HCT116 (cell line): ENCODE data around the gene CABYR. TPM values are rescaled to one million over a fixed set of nuclear protein-coding genes. Genes with fewer than 3 reads are reported as not detected.

Source experiments
- ATAC-seq: fragments of 200-7000 bp; cut with Tn5 transposase; 2 replicates; pipeline ENCODE4 v1.9.1; 2020; ENCODE audit warnings: mild to moderate bottlenecking, moderate library complexity
- BruUV-seq: library from RNA; stranded (reverse); fragments of 400-500 nt; replicated peaks from 2 replicates; lab custom pipeline; 2021; lab: Mats Ljungman, UMichigan
- CTCF ChIA-PET: fragments of 300-600 bp; sonication (Branson Sonifier 250); formaldehyde crosslinking; loops from one replicate; lab custom pipeline; 2021; ENCODE audit warnings: antibody characterized with exemption; lab: Charles Lee
- POLR2A ChIA-PET: fragments of 300-600, 350-600 bp; sonication (Branson Sonifier 250); formaldehyde crosslinking; loops from one replicate; lab custom pipeline; 2021; ENCODE audit warnings: antibody characterized with exemption; lab: Charles Lee
- RAD21 ChIA-PET, 2 experiments: fragments of 300-600 bp; sonication (Branson Sonifier 250); formaldehyde crosslinking; loops; one replicate each; lab custom pipeline; 2023; ENCODE audit warnings: low total read pairs in 2 of 2; ENCODE audit not compliant: uncharacterized antibody in 2 of 2, unreplicated experiment in 2 of 2, low non-redundant PET in 1 of 2; lab: Charles Lee
- DNase-seq: peaks from one replicate; pipeline ENCODE4 v3.0.0-alpha.2; 2010; ENCODE audit warnings: low read depth, low spot score
- H2AFZ ChIP-seq: fragments of 200-600 bp; shearing (Covaris generic), sonication (generic); 2 replicates; pipeline ENCODE4 v1.6.1; 2017; ENCODE audit warnings: low read depth, mixed run types, mixed read lengths, antibody characterized with exemption, low read length; ENCODE audit not compliant: poor library complexity, severe bottlenecking
- H3K27ac ChIP-seq: 2 replicates; pipeline ENCODE4 v1.5.1; 2012; ENCODE audit warnings: low read depth, low read length
- H3K27me3 ChIP-seq: fragments of 200-600 bp; sonication (generic); 2 replicates; pipeline ENCODE4 v1.6.1; 2016; ENCODE audit warnings: mixed run types, low read length, mixed read lengths; ENCODE audit not compliant: insufficient read depth
- H3K36me3 ChIP-seq, 2 experiments: fragments of 200-500 bp in 1 of 2; fragments of 200-600 bp in 1 of 2; sonication (Bioruptor generic) in 1 of 2; sonication (generic) in 1 of 2; 2 replicates each; pipeline versions ENCODE4 v1.5.1 to v1.6.1; 2014 to 2016; ENCODE audit warnings: low read length in 2 of 2, inconsistent platforms in 1 of 2, mixed read lengths in 1 of 2, mixed run types in 1 of 2; ENCODE audit not compliant: insufficient read depth in 2 of 2, control insufficient read depth in 1 of 2
- H3K4me1 ChIP-seq, 2 experiments: fragments of 200-600 bp in 1 of 2; sonication (generic) in 1 of 2; 2 replicates each; pipeline versions ENCODE4 v1.5.1 to v1.6.1; 2012 to 2017; ENCODE audit warnings: low read length in 2 of 2, inconsistent platforms in 1 of 2, mild to moderate bottlenecking in 1 of 2, mixed read lengths in 1 of 2, mixed run types in 1 of 2, moderate library complexity in 1 of 2; ENCODE audit not compliant: insufficient read depth in 2 of 2, control insufficient read depth in 1 of 2
- H3K4me2 ChIP-seq: fragments of 200-600 bp; sonication (generic); 2 replicates; pipeline ENCODE4 v1.6.1; 2017; ENCODE audit warnings: mixed run types, low read length, mixed read lengths
- H3K4me3 ChIP-seq, 2 experiments: fragments of 200-600 bp in 1 of 2; sonication (generic) in 1 of 2; replicated peaks in 1 of 2; 2 replicates each; pipeline ENCODE4 v1.5.1; 2011 to 2016; ENCODE audit warnings: low read length in 2 of 2, control low read depth in 1 of 2, low read depth in 1 of 2, mild to moderate bottlenecking in 1 of 2, mixed read lengths in 1 of 2, mixed run types in 1 of 2
- H3K79me2 ChIP-seq: fragments of 200-600 bp; sonication (generic); 2 replicates; pipeline ENCODE4 v1.6.1; 2017; ENCODE audit warnings: mild to moderate bottlenecking, mixed run types, low read length, moderate library complexity, mixed read lengths; ENCODE audit not compliant: insufficient read depth
- H3K9ac ChIP-seq: fragments of 200-600 bp; sonication (generic); 2 replicates; pipeline ENCODE4 v1.6.1; 2016; ENCODE audit warnings: low read length, mixed read lengths
- H3K9me2 ChIP-seq: fragments of 200-600 bp; sonication (generic), shearing (Covaris generic); 2 replicates; pipeline ENCODE4 v1.6.1; 2017; ENCODE audit warnings: mixed run types, mild to moderate bottlenecking, moderate library complexity; ENCODE audit not compliant: insufficient read depth
- H3K9me3 ChIP-seq, 2 experiments: fragments of 200-500 bp in 1 of 2; fragments of 200-600 bp in 1 of 2; sonication (Bioruptor generic) in 1 of 2; sonication (generic) in 1 of 2; 2 replicates each; pipeline ENCODE4 v1.6.1; 2014 to 2017; ENCODE audit warnings: low read length in 2 of 2, mixed read lengths in 2 of 2, inconsistent platforms in 1 of 2, low read depth in 1 of 2, mild to moderate bottlenecking in 1 of 2, mixed run types in 1 of 2, moderate library complexity in 1 of 2; ENCODE audit not compliant: control insufficient read depth in 1 of 2, insufficient read depth in 1 of 2
- H4K20me1 ChIP-seq: fragments of 200-600 bp; sonication (generic), shearing (Covaris generic); 2 replicates; pipeline ENCODE4 v1.6.1; 2017; ENCODE audit warnings: mixed run types, mild to moderate bottlenecking, moderate library complexity; ENCODE audit not compliant: insufficient read depth
- CBX3 ChIP-seq: IDR thresholded peaks from 2 replicates; pipeline ENCODE4 v1.6.1; 2012; ENCODE audit warnings: low read depth
- CEBPB ChIP-seq: IDR thresholded peaks from 2 replicates; pipeline ENCODE4 v1.6.1; 2012; ENCODE audit warnings: low read depth
- ELF1 ChIP-seq: IDR thresholded peaks from 2 replicates; pipeline ENCODE4 v1.6.1; 2012; ENCODE audit warnings: low read depth, borderline replicate concordance
- EZH2 ChIP-seq: fragments of 200-600 bp; sonication (generic); IDR thresholded peaks from 2 replicates; pipeline ENCODE4 v1.6.1; 2017; ENCODE audit warnings: antibody characterized with exemption, mixed run types
- EZH2phosphoT487 ChIP-seq: fragments of 200-600 bp; IDR thresholded peaks from 2 replicates; pipeline ENCODE4 v1.6.1; 2018; ENCODE audit warnings: antibody characterized with exemption, borderline replicate concordance
- FOSL1 ChIP-seq: IDR thresholded peaks from 2 replicates; pipeline ENCODE4 v1.6.1; 2012; ENCODE audit warnings: low read depth
- JUND ChIP-seq: IDR thresholded peaks from 2 replicates; pipeline ENCODE4 v1.6.1; 2012
- POLR2A ChIP-seq: IDR thresholded peaks from 2 replicates; pipeline ENCODE4 v1.7.0; 2011; ENCODE audit warnings: borderline replicate concordance; ENCODE audit not compliant: insufficient read depth, insufficient read length; ENCODE audit errors: extremely low read depth
- RAD21 ChIP-seq: IDR thresholded peaks from 2 replicates; pipeline ENCODE4 v1.6.1; 2012; ENCODE audit warnings: low read depth, mild to moderate bottlenecking
- SIN3A ChIP-seq: IDR thresholded peaks from 2 replicates; pipeline ENCODE4 v1.6.1; 2012; ENCODE audit warnings: low read depth
- SRF ChIP-seq: IDR thresholded peaks from 2 replicates; pipeline ENCODE4 v1.6.1; 2012; ENCODE audit warnings: low read depth
- YY1 ChIP-seq: IDR thresholded peaks from 2 replicates; pipeline ENCODE4 v1.6.1; 2011; ENCODE audit warnings: low read length, low read depth, moderate library complexity, mild to moderate bottlenecking; ENCODE audit not compliant: insufficient replicate concordance; ENCODE audit errors: extremely low read depth
- ZNF274 ChIP-seq: fragments of 200-500 bp; sonication (Bioruptor generic); IDR thresholded peaks from 2 replicates; pipeline ENCODE4 v1.6.1; 2014; ENCODE audit warnings: mild to moderate bottlenecking, low read depth, low read length, inconsistent platforms
- intact Hi-C: fragments of 100-400 bp; cut with micrococcal nuclease; formaldehyde crosslinking; loops from 2 replicates; pipeline ENCODE4 v1.10.0; 2022
- total RNA-seq: library from RNA; stranded (reverse); gene quantifications from one replicate; pipeline ENCODE4 v1.2.1, GENCODE V29; 2021; ENCODE audit not compliant: unreplicated experiment
- TF ChIP-seq, protein P1 (sequence below): IDR thresholded peaks from 2 replicates; pipeline ENCODE4 v1.6.1; 2011; ENCODE audit warnings: mild to moderate bottlenecking, low read length, moderate library complexity; ENCODE audit not compliant: insufficient replicate concordance; ENCODE audit errors: extremely low read depth
- TF ChIP-seq, protein P2 (sequence below): IDR thresholded peaks from 2 replicates; pipeline ENCODE4 v1.6.1; 2012

The CABYR gene
- total RNA-seq, 1 experiment from 2014 or later, result not detected

DNA sequence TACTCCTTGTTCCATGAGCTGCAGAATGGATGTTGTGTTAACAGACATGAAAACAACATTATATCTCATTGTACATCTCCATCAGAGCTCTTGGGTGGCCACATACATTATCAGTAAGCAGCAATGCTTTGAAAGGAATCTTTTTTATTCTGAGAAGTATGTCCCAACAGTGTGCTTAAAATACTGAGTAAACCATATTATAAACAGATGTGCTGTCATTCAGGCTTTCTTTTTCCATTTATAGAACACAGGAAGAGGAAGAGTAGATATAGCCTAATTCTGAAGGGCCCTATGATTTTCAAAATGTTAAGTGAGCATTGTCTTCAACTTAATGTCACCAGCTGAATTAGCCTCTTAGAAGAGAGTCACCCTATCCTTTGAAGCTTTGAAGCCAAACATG is 44.3 kb upstream of the CABYR start:
- H3K79me2 ChIP-seq, result no peaks in the 10 kb centered on the region
- TF ChIP-seq EZH2phosphoT487, result no peak
- TF ChIP-seq FOSL1, result no peak
- no peak for TF ChIP-seq SRF
- TF ChIP-seq, protein P1, sequence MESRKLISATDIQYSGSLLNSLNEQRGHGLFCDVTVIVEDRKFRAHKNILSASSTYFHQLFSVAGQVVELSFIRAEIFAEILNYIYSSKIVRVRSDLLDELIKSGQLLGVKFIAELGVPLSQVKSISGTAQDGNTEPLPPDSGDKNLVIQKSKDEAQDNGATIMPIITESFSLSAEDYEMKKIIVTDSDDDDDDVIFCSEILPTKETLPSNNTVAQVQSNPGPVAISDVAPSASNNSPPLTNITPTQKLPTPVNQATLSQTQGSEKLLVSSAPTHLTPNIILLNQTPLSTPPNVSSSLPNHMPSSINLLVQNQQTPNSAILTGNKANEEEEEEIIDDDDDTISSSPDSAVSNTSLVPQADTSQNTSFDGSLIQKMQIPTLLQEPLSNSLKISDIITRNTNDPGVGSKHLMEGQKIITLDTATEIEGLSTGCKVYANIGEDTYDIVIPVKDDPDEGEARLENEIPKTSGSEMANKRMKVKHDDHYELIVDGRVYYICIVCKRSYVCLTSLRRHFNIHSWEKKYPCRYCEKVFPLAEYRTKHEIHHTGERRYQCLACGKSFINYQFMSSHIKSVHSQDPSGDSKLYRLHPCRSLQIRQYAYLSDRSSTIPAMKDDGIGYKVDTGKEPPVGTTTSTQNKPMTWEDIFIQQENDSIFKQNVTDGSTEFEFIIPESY, result no peak
- no peak for TF ChIP-seq ZNF274
- TF ChIP-seq ELF1, result no peak
- TF ChIP-seq YY1, result no peak
- TF ChIP-seq SIN3A, result no peak
- TF ChIP-seq EZH2, result no peak
- TF ChIP-seq, protein P2, sequence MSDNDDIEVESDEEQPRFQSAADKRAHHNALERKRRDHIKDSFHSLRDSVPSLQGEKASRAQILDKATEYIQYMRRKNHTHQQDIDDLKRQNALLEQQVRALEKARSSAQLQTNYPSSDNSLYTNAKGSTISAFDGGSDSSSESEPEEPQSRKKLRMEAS, result no peak
- no peak for TF ChIP-seq JUND
- no peak for TF ChIP-seq POLR2A
- no peak for TF ChIP-seq RAD21
- TF ChIP-seq CBX3, result no peak
- TF ChIP-seq CEBPB, result no peak
- ChIA-PET POLR2A (no interaction called here), CTCF (no interaction called here), RAD21 (no interaction called here)
- H4K20me1 ChIP-seq, result no peaks in the 10 kb centered on the region
- no peaks in the 10 kb centered on the region for H3K27me3 ChIP-seq
- H2AFZ ChIP-seq, result no peak overlapping the region
- BruUV-seq, result no TSS peak
- ATAC-seq (no peak), DNase-seq (no peak)
- no peak overlapping the region for H3K4me2 ChIP-seq
- no peaks in the 10 kb centered on the region for H3K4me1 ChIP-seq
- no peak overlapping the region for H3K9ac ChIP-seq
- H3K36me3 ChIP-seq, result 0 out of 4 replicates have a peak, but pooled peaks cover 0 to 3% of the 10 kb centered on the region in 2 experiments
- H3K4me3 ChIP-seq, result no peak overlapping the region
- no peak overlapping the region for H3K27ac ChIP-seq
- no peaks in the 10 kb centered on the region for H3K9me2 ChIP-seq
- 0 out of 4 replicates have a peak, but pooled peaks cover 0 to 3% of the 10 kb centered on the region in 2 experiments for H3K9me3 ChIP-seq
- intact Hi-C loops, result no loop called here
